Erythroblast (primary cell): ENCODE measurements around the gene RASGRP2.

Experiments used
- GATA1 ChIP-seq: IDR thresholded peaks from 2 replicates; pipeline ENCODE4 v1.6.1; 2011; ENCODE audit warnings: low read depth, mild to moderate bottlenecking, control low read depth, low read length, moderate library complexity
- POLR2A ChIP-seq: IDR thresholded peaks from 2 replicates; pipeline ENCODE4 v1.6.1; 2011; ENCODE audit warnings: mild to moderate bottlenecking, low read length

DNA sequence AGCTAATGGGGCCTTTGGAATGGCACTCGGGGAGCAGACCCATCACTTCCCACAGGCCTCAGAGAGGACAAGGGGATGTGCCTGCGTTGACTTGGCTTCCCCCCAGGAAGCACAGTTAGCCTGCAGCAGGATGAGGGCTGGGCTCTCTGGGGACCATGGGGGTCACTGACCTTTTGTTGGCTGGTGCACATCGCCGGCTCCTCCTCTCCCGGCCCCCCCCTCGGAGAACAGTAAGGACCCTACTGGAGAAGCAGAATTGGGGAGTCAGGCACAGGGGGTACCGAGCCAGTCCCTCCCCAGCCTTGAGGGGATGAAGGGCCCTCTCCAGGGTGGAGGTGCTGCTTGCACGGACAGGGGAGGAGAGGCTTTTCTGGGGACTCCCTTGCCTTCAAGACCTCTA lies 53.7 kb downstream of the RASGRP2 start:
- TF ChIP-seq POLR2A, result no peak
- TF ChIP-seq GATA1, result no peak
